WTC11 (cell line): ENCODE data around the gene SYT7. TPM values are rescaled to one million over a fixed set of nuclear protein-coding genes. Genes with fewer than 3 reads are reported as not detected.

ENCODE experiments used
- ATAC-seq: fragments of 200-7000 bp; cut with Tn5 transposase; 2 replicates; pipeline ENCODE4 v1.10.0; 2021; ENCODE audit warnings: mild to moderate bottlenecking, moderate library complexity
- CTCF ChIA-PET: fragments of 300-600 bp; sonication (Branson Sonifier 250); formaldehyde crosslinking; loops from one replicate; lab custom pipeline; 2021; ENCODE audit warnings: antibody characterized with exemption; lab: Charles Lee
- POLR2A ChIA-PET: fragments of 350-600 bp; sonication (Branson Sonifier 250); formaldehyde crosslinking; loops from one replicate; lab custom pipeline; 2021; ENCODE audit warnings: antibody characterized with exemption; lab: Charles Lee
- DNase-seq: peaks from one replicate; pipeline ENCODE4 v3.0.0; 2021; ENCODE audit warnings: low spot score
- H3K27ac Mint-ChIP-seq: 2 replicates; pipeline ENCODE4 v1.8.0; 2021; ENCODE audit warnings: mixed read lengths
- H3K27me3 Mint-ChIP-seq: 2 replicates; pipeline ENCODE4 v1.8.0; 2021; ENCODE audit warnings: low read depth, mild to moderate bottlenecking, moderate library complexity, mixed read lengths
- H3K36me3 Mint-ChIP-seq: 2 replicates; pipeline ENCODE4 v1.8.0; 2021; ENCODE audit warnings: mixed read lengths
- H3K4me1 Mint-ChIP-seq: 2 replicates; pipeline ENCODE4 v1.8.0; 2022; ENCODE audit warnings: mixed read lengths
- H3K4me3 Mint-ChIP-seq: 2 replicates; pipeline ENCODE4 v1.8.0; 2021; ENCODE audit warnings: mild to moderate bottlenecking, moderate library complexity, mixed read lengths
- H3K9me3 Mint-ChIP-seq: 2 replicates; pipeline ENCODE4 v1.8.0; 2021; ENCODE audit warnings: mixed read lengths
- ELF4 ChIP-seq: sonication (generic); formaldehyde crosslinking; IDR thresholded peaks from 2 replicates; pipeline ENCODE4 v1.8.1; 2022; ENCODE audit warnings: low read depth, mild to moderate bottlenecking, moderate library complexity, missing genetic modification reagents
- FOXK1 ChIP-seq: sonication (generic); formaldehyde crosslinking; IDR thresholded peaks from 2 replicates; pipeline ENCODE4 v1.8.0; 2022; ENCODE audit warnings: mild to moderate bottlenecking, moderate library complexity, missing genetic modification reagents
- GABPB1 ChIP-seq: sonication (generic); formaldehyde crosslinking; IDR thresholded peaks from 2 replicates; pipeline ENCODE4 v1.8.1; 2023; ENCODE audit warnings: mild to moderate bottlenecking, missing genetic modification reagents
- GRHL2 ChIP-seq: fragments of 250-450 bp; sonication (Bioruptor Pico); IDR thresholded peaks from 2 replicates; pipeline ENCODE4 v1.8.0; 2022; ENCODE audit warnings: mild to moderate bottlenecking, moderate library complexity; ENCODE audit not compliant: insufficient replicate concordance, severe bottlenecking
- HMGA2 ChIP-seq: fragments of 250-450 bp; sonication (Bioruptor Pico); IDR thresholded peaks from 2 replicates; pipeline ENCODE4 v1.4.0; 2021; ENCODE audit warnings: mild to moderate bottlenecking, moderate library complexity
- JAZF1 ChIP-seq: fragments of 250-450 bp; sonication (Bioruptor Pico); IDR thresholded peaks from 2 replicates; pipeline ENCODE4 v1.9.0; 2021; ENCODE audit warnings: moderate library complexity, mild to moderate bottlenecking, inconsistent platforms
- MXD4 ChIP-seq: fragments of 250-450 bp; sonication (Bioruptor Pico); IDR thresholded peaks from 2 replicates; pipeline ENCODE4 v1.8.0; 2021; ENCODE audit warnings: mild to moderate bottlenecking, moderate library complexity, borderline replicate concordance
- NR2C2 ChIP-seq: sonication (generic); formaldehyde crosslinking; IDR thresholded peaks from 2 replicates; pipeline ENCODE4 v1.8.0; 2022; ENCODE audit warnings: mild to moderate bottlenecking, missing genetic modification reagents
- RELA ChIP-seq: sonication (generic); formaldehyde crosslinking; IDR thresholded peaks from 2 replicates; pipeline ENCODE4 v1.8.1; 2022; ENCODE audit warnings: missing genetic modification reagents, mild to moderate bottlenecking, borderline replicate concordance
- RORB ChIP-seq: fragments of 250-450 bp; sonication (Bioruptor Pico); IDR thresholded peaks from 2 replicates; pipeline ENCODE4 v1.9.0; 2021; ENCODE audit warnings: mild to moderate bottlenecking
- TP53 ChIP-seq: sonication (generic); formaldehyde crosslinking; IDR thresholded peaks from 2 replicates; pipeline ENCODE4 v1.8.1; 2023; ENCODE audit warnings: mild to moderate bottlenecking, missing genetic modification reagents
- ZBTB21 ChIP-seq: sonication (generic); formaldehyde crosslinking; IDR thresholded peaks from 2 replicates; pipeline ENCODE4 v1.8.1; 2023; ENCODE audit warnings: mild to moderate bottlenecking, missing genetic modification reagents, borderline replicate concordance
- ZNF317 ChIP-seq: sonication (generic); formaldehyde crosslinking; IDR thresholded peaks from 2 replicates; pipeline ENCODE4 v1.8.1; 2023; ENCODE audit warnings: low read depth, mild to moderate bottlenecking, moderate library complexity, missing genetic modification reagents, borderline replicate concordance
- total RNA-seq: library from RNA; stranded (reverse); gene quantifications from 3 replicates; pipeline ENCODE4 v1.2.3, GENCODE V29; 2021
- TF ChIP-seq, protein P1 (sequence below): sonication (generic); formaldehyde crosslinking; IDR thresholded peaks from 2 replicates; pipeline ENCODE4 v1.8.0; 2022; ENCODE audit warnings: mild to moderate bottlenecking, missing genetic modification reagents
- TF ChIP-seq, protein P2 (sequence below): fragments of 200-600 bp; IDR thresholded peaks from 2 replicates; pipeline ENCODE4 v1.8.0; 2022; ENCODE audit warnings: antibody characterized with exemption
- TF ChIP-seq, protein P3 (sequence below): sonication (generic); formaldehyde crosslinking; conservative IDR thresholded peaks from 2 replicates; pipeline ENCODE4 v1.8.1; 2022; ENCODE audit warnings: mild to moderate bottlenecking, missing genetic modification reagents
- TF ChIP-seq, protein P4 (sequence below): sonication (generic); formaldehyde crosslinking; IDR thresholded peaks from 2 replicates; pipeline ENCODE4 v1.8.1; 2022; ENCODE audit warnings: low read depth, missing genetic modification reagents, borderline replicate concordance
- TF ChIP-seq, protein P5 (sequence below): sonication (generic); formaldehyde crosslinking; IDR thresholded peaks from 2 replicates; pipeline ENCODE4 v1.8.1; 2022; ENCODE audit warnings: missing genetic modification reagents, borderline replicate concordance
- TF ChIP-seq, protein P6 (sequence below): fragments of 250-450 bp; sonication (Bioruptor Pico); IDR thresholded peaks from 2 replicates; pipeline ENCODE4 v1.9.0; 2021; ENCODE audit warnings: moderate library complexity, mild to moderate bottlenecking, inconsistent platforms, borderline replicate concordance
- TF ChIP-seq, protein P7 (sequence below): sonication (generic); formaldehyde crosslinking; IDR thresholded peaks from 2 replicates; pipeline ENCODE4 v1.8.0; 2023; ENCODE audit warnings: missing genetic modification reagents

Gene SYT7
- total RNA-seq, 1 experiment from 2014 or later: 12.5 TPM

DNA sequence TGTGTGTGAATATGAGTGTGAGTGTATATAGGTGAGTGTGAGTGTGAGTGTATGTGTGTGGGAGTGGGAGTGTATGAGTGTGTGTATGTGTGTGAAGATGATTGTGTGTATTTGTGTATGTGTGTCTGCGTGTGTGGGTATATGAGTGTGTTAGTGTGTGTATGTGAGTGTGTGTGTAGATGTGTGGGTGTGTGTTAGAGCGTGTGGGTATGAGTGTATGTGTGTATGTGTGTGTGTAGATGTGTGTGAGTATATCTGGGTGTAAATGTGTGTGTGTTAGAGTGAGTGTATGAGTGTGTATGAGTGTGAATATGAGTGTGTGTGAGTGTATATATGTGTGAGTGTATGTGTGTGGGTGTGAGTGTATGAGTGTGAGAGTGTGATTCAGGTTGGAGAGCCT, 83.4 kb downstream of the SYT7 start (continued):
- TF ChIP-seq, protein P1, sequence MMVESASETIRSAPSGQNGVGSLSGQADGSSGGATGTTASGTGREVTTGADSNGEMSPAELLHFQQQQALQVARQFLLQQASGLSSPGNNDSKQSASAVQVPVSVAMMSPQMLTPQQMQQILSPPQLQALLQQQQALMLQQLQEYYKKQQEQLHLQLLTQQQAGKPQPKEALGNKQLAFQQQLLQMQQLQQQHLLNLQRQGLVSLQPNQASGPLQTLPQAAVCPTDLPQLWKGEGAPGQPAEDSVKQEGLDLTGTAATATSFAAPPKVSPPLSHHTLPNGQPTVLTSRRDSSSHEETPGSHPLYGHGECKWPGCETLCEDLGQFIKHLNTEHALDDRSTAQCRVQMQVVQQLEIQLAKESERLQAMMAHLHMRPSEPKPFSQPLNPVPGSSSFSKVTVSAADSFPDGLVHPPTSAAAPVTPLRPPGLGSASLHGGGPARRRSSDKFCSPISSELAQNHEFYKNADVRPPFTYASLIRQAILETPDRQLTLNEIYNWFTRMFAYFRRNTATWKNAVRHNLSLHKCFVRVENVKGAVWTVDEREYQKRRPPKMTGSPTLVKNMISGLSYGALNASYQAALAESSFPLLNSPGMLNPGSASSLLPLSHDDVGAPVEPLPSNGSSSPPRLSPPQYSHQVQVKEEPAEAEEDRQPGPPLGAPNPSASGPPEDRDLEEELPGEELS (CRISPR knock-in tag): no peak

DNA sequence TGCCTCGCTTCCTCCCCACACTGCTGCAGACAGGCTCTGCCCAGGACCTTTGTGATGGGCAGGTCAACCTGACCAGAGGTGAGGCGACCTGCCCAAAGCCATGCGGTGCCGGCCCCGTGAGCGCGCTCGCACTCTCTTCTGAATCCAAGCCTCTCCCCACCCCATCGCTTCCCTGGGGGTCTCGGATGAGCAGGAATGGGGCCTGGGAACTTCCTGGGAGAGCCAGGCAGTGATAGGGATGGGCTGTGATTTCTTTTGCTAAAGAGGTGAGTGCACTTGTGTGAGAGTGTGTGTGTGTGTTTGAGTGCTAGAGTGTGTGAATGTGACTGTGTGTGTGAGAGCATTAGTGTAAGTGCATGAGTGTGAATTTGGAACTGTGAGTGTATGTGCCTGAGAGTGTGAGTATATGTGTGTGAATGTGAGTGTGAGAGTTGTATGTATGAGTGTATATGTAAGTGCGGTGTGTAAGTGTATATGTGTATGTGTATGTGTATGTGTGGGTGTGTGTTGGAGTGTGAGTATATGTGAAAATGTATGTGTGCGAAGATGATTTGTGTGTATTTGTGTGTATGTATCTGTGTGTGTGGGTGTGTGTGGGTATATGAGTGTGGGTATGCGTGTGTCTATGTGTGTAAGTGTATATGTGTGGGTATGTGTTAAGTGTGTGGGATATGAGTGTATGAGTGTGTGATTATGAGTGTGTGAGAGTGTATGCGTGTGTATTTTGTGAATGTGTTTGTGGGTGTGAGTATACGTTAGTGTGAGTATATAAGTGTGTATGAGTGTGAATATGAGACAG, 84.1 kb downstream of the SYT7 start:
- no peaks in the 10 kb centered on the region for H3K36me3 Mint-ChIP-seq
- H3K4me3 Mint-ChIP-seq: no peak overlapping the region
- TF ChIP-seq ELF4: no peak
- TF ChIP-seq, protein P2, sequence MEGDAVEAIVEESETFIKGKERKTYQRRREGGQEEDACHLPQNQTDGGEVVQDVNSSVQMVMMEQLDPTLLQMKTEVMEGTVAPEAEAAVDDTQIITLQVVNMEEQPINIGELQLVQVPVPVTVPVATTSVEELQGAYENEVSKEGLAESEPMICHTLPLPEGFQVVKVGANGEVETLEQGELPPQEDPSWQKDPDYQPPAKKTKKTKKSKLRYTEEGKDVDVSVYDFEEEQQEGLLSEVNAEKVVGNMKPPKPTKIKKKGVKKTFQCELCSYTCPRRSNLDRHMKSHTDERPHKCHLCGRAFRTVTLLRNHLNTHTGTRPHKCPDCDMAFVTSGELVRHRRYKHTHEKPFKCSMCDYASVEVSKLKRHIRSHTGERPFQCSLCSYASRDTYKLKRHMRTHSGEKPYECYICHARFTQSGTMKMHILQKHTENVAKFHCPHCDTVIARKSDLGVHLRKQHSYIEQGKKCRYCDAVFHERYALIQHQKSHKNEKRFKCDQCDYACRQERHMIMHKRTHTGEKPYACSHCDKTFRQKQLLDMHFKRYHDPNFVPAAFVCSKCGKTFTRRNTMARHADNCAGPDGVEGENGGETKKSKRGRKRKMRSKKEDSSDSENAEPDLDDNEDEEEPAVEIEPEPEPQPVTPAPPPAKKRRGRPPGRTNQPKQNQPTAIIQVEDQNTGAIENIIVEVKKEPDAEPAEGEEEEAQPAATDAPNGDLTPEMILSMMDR: no peak
- TF ChIP-seq FOXK1 (CRISPR knock-in tag): no peak
- TF ChIP-seq, all 79 proteins: peak for 0
- CTCF ChIA-PET: no interaction called here
- H3K4me1 Mint-ChIP-seq: peaks cover 24% of the 10 kb centered on the region
- H3K27me3 Mint-ChIP-seq: no peaks in the 10 kb centered on the region
- DNase-seq (no peak), ATAC-seq (no peak)
- no peak overlapping the region for H3K27ac Mint-ChIP-seq
- H3K9me3 Mint-ChIP-seq: no peaks in the 10 kb centered on the region
- POLR2A ChIA-PET: no interaction called here

DNA sequence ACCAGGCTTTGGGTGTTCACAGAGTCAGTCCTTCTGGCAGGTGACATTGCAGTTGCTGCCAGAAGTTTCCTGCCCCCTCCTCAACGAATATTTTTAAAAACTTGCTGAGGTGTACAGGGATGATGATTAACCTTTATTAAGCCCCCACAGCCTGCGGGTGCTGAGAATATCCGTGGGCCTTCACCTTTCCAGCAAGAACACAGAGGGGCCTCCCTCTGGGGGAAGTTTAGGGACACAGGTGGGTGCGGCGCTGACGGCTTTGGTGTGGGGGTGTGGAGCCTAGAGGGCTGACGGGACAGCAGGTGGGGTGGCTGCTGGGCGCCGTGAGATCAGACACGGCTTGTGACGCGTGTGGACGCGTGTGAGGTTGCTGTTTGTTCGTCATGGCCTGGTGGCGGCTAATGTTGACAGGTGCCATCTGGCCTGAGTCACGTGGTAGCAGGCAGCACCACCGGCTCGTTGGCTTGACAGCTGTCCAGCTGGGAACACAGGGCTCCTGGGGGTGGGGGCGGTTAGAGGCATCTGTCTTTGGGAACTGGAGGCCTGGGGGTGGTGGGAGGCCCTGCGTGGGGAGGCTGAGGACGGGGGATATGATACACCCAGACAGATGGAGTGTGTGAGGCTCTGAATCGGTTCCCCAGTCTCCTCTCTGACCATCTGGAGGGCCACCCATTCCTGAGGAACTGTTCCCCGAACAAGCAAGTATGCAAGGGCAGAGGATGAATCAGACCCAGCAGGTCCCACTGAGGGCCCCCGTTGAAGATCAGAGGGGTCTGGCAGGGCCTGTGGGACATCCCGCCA, 84.9 kb downstream of the SYT7 start:
- H3K4me1 Mint-ChIP-seq: peaks cover 20% of the 10 kb centered on the region
- no peak overlapping the region for H3K4me3 Mint-ChIP-seq
- no peak overlapping the region for H3K27ac Mint-ChIP-seq
- ChIA-PET POLR2A (no interaction called here), CTCF (interaction anchor here (1.5 to 3.8 kb wide), 3 partner anchors 14 to 21 kb away, joined by 5 to 30 read pairs (median 17); a partner anchor contains a TSS)
- DNase-seq (no peak), ATAC-seq (no peak)
- no peaks in the 10 kb centered on the region for H3K9me3 Mint-ChIP-seq
- no peaks in the 10 kb centered on the region for H3K36me3 Mint-ChIP-seq
- no peaks in the 10 kb centered on the region for H3K27me3 Mint-ChIP-seq
- TF ChIP-seq, protein P3, sequence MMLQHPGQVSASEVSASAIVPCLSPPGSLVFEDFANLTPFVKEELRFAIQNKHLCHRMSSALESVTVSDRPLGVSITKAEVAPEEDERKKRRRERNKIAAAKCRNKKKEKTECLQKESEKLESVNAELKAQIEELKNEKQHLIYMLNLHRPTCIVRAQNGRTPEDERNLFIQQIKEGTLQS (CRISPR knock-in tag): no peak
- TF ChIP-seq RORB (CRISPR knock-in tag) (no peak), HMGA2 (CRISPR knock-in tag) (no peak), JAZF1 (CRISPR knock-in tag) (no peak), GABPB1 (CRISPR knock-in tag) (no peak), GRHL2 (CRISPR knock-in tag) (no peak), TP53 (CRISPR knock-in tag) (no peak), ZNF317 (no peak), ZBTB21 (CRISPR knock-in tag) (no peak), MXD4 (no peak), NR2C2 (CRISPR knock-in tag) (no peak), RELA (CRISPR knock-in tag) (no peak)
- TF ChIP-seq, protein P4, sequence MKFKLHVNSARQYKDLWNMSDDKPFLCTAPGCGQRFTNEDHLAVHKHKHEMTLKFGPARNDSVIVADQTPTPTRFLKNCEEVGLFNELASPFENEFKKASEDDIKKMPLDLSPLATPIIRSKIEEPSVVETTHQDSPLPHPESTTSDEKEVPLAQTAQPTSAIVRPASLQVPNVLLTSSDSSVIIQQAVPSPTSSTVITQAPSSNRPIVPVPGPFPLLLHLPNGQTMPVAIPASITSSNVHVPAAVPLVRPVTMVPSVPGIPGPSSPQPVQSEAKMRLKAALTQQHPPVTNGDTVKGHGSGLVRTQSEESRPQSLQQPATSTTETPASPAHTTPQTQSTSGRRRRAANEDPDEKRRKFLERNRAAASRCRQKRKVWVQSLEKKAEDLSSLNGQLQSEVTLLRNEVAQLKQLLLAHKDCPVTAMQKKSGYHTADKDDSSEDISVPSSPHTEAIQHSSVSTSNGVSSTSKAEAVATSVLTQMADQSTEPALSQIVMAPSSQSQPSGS (CRISPR knock-in tag): no peak
- TF ChIP-seq, protein P5, sequence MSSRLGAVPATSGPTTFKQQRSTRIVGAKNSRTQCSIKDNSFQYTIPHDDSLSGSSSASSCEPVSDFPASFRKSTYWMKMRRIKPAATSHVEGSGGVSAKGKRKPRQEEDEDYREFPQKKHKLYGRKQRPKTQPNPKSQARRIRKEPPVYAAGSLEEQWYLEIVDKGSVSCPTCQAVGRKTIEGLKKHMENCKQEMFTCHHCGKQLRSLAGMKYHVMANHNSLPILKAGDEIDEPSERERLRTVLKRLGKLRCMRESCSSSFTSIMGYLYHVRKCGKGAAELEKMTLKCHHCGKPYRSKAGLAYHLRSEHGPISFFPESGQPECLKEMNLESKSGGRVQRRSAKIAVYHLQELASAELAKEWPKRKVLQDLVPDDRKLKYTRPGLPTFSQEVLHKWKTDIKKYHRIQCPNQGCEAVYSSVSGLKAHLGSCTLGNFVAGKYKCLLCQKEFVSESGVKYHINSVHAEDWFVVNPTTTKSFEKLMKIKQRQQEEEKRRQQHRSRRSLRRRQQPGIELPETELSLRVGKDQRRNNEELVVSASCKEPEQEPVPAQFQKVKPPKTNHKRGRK: no peak
- TF ChIP-seq, protein P6, sequence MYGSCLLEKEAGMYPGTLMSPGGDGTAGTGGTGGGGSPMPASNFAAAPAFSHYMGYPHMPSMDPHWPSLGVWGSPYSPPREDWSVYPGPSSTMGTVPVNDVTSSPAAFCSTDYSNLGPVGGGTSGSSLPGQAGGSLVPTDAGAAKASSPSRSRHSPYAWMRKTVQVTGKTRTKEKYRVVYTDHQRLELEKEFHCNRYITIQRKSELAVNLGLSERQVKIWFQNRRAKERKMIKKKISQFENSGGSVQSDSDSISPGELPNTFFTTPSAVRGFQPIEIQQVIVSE: no peak
- TF ChIP-seq, protein P7, sequence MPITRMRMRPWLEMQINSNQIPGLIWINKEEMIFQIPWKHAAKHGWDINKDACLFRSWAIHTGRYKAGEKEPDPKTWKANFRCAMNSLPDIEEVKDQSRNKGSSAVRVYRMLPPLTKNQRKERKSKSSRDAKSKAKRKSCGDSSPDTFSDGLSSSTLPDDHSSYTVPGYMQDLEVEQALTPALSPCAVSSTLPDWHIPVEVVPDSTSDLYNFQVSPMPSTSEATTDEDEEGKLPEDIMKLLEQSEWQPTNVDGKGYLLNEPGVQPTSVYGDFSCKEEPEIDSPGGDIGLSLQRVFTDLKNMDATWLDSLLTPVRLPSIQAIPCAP (CRISPR knock-in tag): no peak
